ENCODE data around the gene MORN1.

MORN1 gene

DNA sequence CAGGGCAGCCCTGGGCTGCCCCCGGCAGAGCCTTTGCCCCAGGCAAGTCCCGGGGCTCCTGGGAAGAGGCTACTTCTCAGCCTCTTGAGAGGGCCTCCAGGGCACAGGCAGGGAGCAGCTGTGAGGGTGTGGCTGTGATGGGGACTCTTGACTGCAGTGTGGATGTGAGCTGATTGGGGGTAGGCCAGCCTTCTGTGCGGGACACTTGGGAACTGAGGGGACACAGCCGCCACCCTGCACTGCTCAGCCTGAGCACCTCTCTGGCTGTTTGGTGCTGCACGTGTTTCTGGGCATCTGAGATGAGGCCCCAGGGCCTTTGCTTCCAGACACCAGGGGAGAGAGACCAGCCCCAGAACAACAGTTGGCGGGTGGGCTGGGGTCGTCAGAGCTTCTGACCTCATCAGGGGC is 101.2 kb downstream of the MORN1 start:
- no peaks in the 10 kb centered on the region for H3K4me1 ChIP-seq
- no peak for DNase-seq
- H3K27me3 ChIP-seq, result no peaks in the 10 kb centered on the region
- H3K4me3 ChIP-seq (ENCODE audit: low read depth, low read length), result no peak overlapping the region
- H3K9me3 ChIP-seq, result no peaks in the 10 kb centered on the region
- no peaks in the 10 kb centered on the region for H3K36me3 ChIP-seq
- TF ChIP-seq, protein P1, sequence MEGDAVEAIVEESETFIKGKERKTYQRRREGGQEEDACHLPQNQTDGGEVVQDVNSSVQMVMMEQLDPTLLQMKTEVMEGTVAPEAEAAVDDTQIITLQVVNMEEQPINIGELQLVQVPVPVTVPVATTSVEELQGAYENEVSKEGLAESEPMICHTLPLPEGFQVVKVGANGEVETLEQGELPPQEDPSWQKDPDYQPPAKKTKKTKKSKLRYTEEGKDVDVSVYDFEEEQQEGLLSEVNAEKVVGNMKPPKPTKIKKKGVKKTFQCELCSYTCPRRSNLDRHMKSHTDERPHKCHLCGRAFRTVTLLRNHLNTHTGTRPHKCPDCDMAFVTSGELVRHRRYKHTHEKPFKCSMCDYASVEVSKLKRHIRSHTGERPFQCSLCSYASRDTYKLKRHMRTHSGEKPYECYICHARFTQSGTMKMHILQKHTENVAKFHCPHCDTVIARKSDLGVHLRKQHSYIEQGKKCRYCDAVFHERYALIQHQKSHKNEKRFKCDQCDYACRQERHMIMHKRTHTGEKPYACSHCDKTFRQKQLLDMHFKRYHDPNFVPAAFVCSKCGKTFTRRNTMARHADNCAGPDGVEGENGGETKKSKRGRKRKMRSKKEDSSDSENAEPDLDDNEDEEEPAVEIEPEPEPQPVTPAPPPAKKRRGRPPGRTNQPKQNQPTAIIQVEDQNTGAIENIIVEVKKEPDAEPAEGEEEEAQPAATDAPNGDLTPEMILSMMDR (IDR thresholded peaks at IDR 0.05; ENCODE audit: low read depth, low read length), result no peak

DNA sequence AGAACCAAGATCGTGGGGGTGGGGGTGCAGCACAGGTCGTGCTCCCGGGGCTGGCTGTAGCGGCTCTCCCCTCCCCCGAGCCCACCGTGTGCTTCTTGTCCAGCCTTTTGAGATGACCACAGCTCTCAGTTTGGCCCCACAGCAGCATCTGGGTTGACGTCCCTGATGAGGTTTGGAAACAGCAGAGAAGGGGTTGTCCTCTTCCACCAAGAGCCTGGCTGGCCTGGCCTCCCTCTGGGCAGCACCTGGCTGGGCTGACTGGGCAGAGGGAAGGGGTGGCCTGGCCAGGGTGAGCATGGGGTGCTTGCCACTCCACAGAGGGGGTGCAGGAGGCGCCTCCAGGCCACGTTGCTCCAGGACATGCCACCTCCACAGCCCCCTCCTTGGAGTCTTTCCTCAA is 101.7 kb downstream of the MORN1 start:
- H3K4me1 ChIP-seq, result no peaks in the 10 kb centered on the region
- DNase-seq, result no peak
- H3K4me3 ChIP-seq (ENCODE audit: low read depth, low read length), result no peak overlapping the region
- H3K36me3 ChIP-seq, result no peaks in the 10 kb centered on the region
- no peaks in the 10 kb centered on the region for H3K9me3 ChIP-seq
- no peaks in the 10 kb centered on the region for H3K27me3 ChIP-seq
- TF ChIP-seq, protein P1 (IDR thresholded peaks at IDR 0.05; ENCODE audit: low read depth, low read length), result no peak

DNA sequence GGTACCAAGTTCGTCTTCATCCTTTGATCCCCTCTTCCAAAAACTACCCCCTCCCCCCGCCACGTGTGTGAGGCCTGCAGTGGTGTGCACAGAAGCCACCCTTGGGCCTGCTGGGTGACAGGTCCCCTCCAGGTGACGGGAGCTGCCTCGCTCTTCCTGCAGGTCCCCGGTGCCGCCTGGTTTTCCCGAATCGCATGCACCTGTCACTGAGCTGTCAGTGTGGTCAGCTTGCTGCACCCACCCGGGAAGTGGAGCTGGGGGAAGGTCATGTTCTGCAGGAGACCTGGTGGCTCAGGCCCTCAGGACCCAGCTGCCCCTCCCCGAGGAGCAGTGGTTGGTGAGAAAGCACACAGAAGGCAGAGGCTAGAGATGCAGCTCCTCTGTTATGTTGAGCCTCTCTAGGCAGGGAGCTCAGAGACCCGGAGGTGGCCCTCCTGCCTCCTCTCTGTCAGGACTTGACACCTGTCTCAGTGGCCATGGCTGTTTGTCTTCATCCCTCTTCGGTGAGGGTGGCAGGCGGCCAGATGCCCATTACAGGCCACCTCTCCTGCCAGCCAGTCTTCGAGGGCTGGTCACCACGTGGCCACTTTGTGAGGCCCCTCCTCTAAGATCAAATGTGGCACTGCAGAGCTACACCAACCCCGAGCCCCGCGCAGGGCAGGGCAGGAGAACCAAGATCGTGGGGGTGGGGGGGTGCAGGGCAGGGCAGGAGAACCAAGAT is 102.4 kb downstream of the MORN1 start:
- Histone ChIP-seq H3K4me3 (ENCODE audit: low read depth, low read length) (no peak overlapping the region), H3K27me3 (no peaks in the 10 kb centered on the region), H3K36me3 (no peaks in the 10 kb centered on the region), H3K4me1 (no peaks in the 10 kb centered on the region), H3K9me3 (no peaks in the 10 kb centered on the region)
- TF ChIP-seq, protein P1 (IDR thresholded peaks at IDR 0.05; ENCODE audit: low read depth, low read length), result no peak
- DNase-seq, result no peak

DNA sequence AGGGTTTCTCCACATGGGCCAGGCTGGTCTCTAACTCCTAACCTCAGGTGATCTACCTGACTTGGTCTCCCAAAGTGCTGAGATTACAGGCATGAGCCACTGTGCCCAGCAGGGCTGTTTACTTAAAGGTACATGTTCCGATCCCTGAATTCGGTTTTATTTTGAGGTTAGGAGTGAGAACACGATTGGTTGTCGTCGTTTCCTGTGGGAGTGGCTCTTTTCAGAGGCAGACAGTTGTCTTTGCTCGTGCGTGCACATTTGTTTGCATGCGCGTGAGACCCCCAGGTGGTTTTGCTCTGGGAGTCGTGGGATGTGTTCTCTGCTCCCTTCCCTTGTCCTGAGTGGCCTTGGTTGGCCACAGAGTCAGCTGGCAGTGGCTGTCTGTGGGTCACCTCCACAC is 103.0 kb downstream of the MORN1 start:
- Histone ChIP-seq H3K4me3 (ENCODE audit: low read depth, low read length) (no peak overlapping the region), H3K4me1 (no peaks in the 10 kb centered on the region), H3K27me3 (no peaks in the 10 kb centered on the region), H3K36me3 (no peaks in the 10 kb centered on the region), H3K9me3 (no peaks in the 10 kb centered on the region)
- TF ChIP-seq, protein P1 (IDR thresholded peaks at IDR 0.05; ENCODE audit: low read depth, low read length), result no peak
- DNase-seq, result no peak

DNA sequence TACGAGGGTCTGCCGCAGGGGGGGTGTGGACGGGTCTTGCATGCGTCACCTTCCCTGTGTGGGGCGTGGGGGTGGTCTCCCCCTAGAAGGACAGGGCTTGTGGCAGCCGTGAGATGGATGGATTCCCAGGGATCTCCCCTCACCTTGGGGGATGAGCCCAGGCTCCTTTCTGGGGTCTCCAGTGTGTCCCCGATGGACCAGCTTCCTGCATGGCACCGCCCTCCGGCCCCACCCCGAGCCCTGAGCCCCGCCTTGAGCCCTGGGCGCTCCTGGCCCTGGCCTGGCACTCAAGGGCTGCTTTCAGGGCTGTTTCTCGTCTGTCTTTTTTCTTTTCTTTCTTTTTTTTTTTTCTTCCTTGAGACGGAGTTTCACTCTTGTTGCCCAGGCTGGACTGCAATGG is 103.7 kb downstream of the MORN1 start:
- DNase-seq, result no peak
- H3K9me3 ChIP-seq, result no peaks in the 10 kb centered on the region
- TF ChIP-seq, protein P1 (IDR thresholded peaks at IDR 0.05; ENCODE audit: low read depth, low read length), result no peak
- H3K27me3 ChIP-seq, result no peaks in the 10 kb centered on the region
- no peaks in the 10 kb centered on the region for H3K4me1 ChIP-seq
- no peak overlapping the region for H3K4me3 ChIP-seq (ENCODE audit: low read depth, low read length)
- H3K36me3 ChIP-seq, result no peaks in the 10 kb centered on the region

DNA sequence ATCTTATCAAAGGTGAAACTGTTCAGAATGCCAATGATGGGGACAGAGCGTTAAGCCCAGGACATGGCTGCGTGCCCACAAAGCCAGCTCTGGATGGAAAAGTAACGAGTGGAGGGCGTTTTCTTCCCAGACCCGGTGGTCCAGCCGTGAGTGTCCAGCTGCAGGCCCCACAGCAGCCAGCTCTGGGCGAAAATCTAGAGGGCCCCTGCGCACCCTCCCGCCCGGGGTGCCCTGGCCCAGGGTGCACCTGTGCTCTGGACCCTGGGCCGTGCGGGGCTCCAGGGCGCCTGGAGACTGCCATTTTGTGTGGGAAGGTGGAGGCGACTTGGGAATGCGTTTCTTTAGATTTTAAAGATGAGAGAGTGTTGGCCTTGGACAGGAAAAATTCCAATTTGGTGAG is 104.4 kb downstream of the MORN1 start:
- no peaks in the 10 kb centered on the region for H3K36me3 ChIP-seq
- no peaks in the 10 kb centered on the region for H3K4me1 ChIP-seq
- H3K9me3 ChIP-seq, result no peaks in the 10 kb centered on the region
- H3K4me3 ChIP-seq (ENCODE audit: low read depth, low read length), result no peak overlapping the region
- TF ChIP-seq, protein P1 (IDR thresholded peaks at IDR 0.05; ENCODE audit: low read depth, low read length), result no peak
- DNase-seq, result no peak
- no peaks in the 10 kb centered on the region for H3K27me3 ChIP-seq

Data from BE2C (cell line).